NCI-H1105 treated with DMSO at 0.1 percent for 48 hours (cell line): ENCODE measurements around the gene MSH3.
"Not testable (repeated sequence)": the region's sequence is repeated elsewhere in the genome, so short reads cannot be mapped to it uniquely, and the experiment has no call there.

Experiments
- DNase-seq: peaks from one replicate; lab custom pipeline; 2025; lab: John Stamatoyannopoulos, UW

Gene MSH3

DNA sequence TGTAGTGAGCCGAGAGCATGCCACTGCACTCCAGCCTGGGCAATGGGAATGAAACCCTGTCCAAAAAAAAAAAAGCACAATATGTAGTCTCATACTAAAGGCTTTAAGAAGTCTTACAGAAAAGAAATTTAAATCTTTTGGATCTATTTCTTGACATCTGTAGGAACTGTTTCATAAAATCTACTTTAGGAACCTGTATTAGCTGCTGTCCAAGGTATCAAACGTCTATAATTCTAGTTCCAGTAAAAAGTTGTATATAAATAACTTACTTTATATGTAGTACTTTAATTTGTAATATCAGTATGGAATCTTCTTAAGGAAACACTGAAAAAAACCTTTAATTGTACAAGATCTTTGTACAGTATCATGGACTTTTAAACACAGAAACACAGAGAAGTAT is 199.0 kb downstream of the MSH3 start:
- DNase-seq = no peak

- no peak for DNase-seq
Observed at GRCh38 chr5:80854583-80854982, 200.1 kb downstream of the MSH3 start.

DNA sequence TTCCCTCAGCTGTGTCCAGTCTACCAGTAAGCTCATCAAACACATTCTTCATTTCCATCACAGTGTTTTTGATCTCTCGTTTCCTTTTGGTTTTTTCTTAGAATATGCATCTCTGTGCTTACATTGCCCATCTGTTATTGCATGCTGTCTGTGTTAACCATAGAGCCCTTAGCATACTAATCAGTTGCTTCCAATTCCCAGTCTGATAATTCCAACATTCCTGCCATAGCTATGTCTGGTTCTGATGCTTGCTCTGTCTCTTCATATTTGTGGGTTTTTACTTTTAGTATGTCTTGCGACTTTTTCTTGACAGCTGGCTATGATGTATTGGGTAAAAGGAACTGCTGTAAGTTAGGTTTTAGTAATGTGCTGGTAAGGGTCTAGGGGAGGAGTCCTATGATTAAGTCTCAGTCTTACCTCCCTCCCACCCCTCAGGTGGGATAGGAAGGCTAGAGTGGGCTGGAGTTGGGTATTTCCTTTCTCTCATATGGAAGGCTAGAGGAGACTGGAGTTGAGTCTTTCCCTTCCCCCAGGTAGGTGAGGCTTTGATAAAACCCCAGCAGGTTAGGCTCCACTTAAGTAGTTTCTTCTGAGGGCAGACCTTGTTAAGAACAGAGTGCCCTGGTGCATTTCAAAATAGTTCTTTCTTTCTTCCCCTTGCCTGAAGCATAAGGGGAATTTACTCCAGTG is 206.6 kb downstream of the MSH3 start:
- no peak for DNase-seq

- no peak for DNase-seq
Observed at GRCh38 chr5:80863708-80864107, 209.3 kb downstream of the MSH3 start.

DNA sequence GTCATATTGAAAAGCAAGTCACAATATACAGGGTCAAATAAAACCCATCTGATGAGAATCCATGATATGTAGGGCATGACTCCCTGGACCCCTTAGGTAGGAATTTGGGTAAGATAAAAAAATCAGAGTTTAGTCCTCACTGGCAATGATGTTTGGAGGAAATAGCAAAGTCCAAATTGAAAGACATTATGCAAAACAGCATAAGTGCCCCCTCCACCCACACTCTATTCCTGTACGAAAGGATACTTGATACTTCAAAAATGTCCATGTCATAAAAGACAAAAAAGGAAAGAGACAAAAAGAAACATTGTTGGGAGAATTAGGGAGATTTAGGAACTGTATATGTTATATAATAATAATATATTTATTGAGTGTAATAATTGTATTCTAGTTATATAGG is 209.7 kb downstream of the MSH3 start:
- DNase-seq = no peak

- DNase-seq = no peak
Observed at GRCh38 chr5:80864706-80865435, 210.4 kb downstream of the MSH3 start.

DNA sequence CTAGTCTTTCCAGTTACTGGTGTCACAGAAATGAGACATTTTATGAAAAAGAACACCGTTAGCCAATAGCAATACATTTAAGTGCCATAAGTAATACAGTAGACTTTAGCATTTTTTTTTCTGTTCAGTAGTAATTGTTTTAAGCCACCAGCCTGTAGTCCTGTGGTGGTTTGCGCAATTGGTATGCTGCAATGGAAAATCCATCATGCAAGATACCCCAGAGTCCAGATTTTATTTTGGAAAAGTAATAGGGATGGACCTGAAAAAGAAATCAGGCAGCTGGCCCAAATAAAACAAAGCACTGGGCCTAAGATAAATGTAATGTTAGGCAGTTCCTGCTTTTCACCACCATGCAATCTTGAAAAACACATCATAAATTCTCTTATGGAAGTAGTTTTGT is 211.1 kb downstream of the MSH3 start:
- DNase-seq = no peak

DNA sequence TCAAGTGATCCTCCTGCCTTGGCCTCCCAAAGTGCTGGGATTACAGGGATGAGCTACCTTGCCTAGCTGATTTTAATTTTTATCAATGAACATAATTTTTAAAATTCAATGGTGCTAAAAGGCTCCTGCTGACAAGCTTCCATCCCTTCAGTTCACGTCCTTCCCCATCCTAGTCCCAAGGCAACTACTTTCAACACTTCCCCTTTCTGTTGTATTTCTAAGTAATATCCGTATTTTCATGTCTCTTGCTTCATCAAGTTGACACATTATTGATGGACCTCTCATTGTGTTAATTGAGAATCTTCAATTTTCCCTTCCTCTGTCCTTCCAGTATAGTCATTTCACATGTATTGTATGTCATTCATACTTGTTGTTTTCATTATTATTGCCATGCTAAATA is 211.9 kb downstream of the MSH3 start:
- no peak for DNase-seq

DNA sequence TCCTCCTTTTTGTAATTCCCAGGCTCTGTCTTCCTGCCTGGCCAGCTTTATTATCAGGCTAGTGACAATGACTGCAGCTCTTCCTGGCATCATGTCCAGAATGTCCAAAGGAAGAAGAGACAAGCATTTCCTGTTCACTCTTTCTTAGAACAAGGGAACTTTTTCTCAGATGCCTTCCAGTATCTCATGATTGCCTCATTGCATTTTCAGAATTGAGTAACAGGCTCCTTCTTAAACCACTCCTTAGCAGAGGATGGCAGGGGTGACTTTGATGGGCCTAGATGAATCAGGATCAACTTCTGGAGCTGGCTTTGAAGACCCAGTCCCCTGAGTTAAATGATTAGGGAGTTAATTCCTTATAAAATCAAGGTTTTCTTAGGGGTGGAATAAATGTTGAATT is 212.8 kb downstream of the MSH3 start:
- no peak for DNase-seq

GRCh38 chr5:80870442-80870841 is 216.0 kb downstream of the MSH3 start:
- no peak for DNase-seq

- DNase-seq = no peak
Observed at GRCh38 chr5:80871541-80871961, 217.1 kb downstream of the MSH3 start.

DNA sequence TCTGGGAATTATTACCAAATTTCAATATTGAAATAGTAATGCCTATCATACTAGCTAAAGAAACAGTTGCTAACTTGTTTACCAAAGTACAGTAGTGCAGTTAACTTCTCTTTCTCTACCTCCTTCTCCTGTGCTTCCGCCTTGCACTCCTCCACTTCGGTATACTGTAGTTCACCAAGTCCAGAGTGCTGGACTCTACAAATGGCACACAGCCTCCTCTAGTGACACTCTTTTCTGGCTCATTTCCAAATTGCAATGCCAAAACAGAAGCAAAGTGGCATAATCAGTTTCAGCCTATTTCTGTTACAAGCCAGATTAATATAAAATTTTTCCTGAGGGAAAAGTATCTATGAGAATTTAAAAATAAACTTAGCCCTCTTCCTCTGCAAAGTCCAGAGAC is 219.7 kb downstream of the MSH3 start:
- DNase-seq = no peak

GRCh38 chr5:80877592-80877991 is 223.1 kb downstream of the MSH3 start:
- DNase-seq = no peak

GRCh38 chr5:80881726-80882125 is 227.3 kb downstream of the MSH3 start:
- no peak for DNase-seq

GRCh38 chr5:80883390-80883789 is 228.9 kb downstream of the MSH3 start:
- DNase-seq = not testable (repeated sequence)

GRCh38 chr5:80884086-80884813 is 229.8 kb downstream of the MSH3 start:
- no peak for DNase-seq

DNA sequence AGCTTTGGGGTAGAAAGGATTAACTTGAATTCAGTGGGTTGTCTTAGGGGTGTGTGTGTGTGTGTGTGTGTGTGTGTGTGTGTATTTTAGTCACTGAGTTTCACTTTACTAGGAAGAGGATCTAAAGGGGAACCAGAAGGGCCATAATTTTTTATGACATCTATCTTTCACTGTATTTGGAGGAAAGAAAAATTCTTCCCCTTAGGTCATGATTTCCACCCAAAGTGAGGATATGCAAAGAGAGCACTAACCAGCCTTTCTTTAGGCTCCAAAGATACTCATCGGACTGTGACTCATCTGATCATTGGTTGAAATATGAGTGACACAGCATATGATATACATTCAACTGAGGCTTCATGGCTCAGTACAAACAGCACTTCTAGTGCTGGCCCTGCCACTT is 230.5 kb downstream of the MSH3 start:
- DNase-seq = no peak

DNA sequence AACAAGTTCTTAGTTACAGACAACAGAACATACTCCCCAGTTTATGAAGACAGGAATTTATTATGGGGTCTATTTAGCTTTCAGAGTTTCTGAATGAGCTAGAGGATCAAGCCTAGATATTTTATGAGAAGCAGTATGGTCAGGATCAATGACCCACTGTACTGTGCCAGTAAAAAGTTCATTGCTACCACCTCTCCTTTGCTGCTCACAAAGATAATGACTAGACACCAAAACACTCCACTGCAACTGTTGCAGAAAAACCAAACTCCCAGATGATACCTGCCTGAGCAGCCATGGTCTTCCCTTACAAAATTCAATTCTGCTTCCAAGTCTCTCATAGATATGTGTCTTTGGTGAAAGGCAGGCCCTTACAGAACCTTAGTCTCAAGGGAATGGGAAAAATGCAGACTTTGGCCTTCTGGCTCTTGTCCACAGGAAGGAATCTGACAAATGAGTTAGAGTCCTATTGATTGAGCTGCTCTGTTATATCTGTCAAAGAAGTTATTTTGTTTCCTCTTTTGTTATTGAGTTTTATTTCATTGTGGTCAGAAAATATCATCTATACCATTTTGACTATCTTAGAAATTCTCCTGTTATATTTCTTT is 231.0 kb downstream of the MSH3 start:
- no peak for DNase-seq

DNA sequence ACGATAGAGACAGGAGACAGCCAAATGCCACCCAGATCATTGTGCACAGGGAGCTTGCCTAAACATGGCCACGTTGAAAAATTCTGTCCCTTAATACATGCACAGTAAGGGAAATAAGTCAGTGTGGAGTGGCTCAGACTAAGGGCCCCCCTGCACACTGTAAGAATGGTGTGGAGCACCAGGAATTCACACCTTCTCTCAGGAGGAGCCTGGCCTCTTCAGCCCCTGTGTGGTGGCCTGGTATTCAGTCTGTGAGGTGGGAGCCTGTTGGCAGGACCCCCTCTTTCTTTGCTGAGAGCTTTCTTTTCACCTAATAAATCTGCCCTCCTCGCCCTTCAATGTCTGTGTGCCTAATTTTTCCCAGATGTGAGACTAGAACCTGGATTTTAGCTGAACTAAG is 239.6 kb downstream of the MSH3 start:
- DNase-seq = no peak

DNA sequence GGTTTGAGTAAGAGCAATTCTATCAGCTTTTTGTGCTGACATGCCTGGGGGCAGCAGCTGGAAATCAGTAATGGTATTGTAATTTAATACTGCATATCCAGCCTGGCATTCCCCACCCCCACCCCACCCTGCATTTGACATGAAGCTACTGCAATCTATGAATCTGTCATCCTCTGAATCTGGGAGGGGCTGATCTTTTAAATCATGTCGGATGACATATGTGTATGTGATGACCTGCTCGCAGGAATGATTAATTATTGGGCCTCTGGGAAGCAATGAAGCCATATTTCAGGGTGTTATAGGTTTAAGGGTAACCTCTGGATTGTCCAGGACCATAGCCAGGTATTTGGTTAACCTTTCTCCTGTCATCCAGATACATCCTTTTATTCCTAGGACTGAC is 241.1 kb downstream of the MSH3 start:
- no peak for DNase-seq

GRCh38 chr5:80902624-80903023 is 248.2 kb downstream of the MSH3 start:
- DNase-seq = not testable (repeated sequence)

- no peak for DNase-seq
Observed at GRCh38 chr5:80904533-80905187, 250.2 kb downstream of the MSH3 start.
